HG02981 (cell line): ENCODE data around the gene CCDC7.

Experiments used
- ATAC-seq: cut with Tn5 transposase; IDR thresholded peaks from one replicate; pipeline ENCODE4 v1.9.1; 2021; ENCODE audit warnings: mild to moderate bottlenecking, moderate library complexity; ENCODE audit not compliant: unreplicated experiment

Gene CCDC7

DNA sequence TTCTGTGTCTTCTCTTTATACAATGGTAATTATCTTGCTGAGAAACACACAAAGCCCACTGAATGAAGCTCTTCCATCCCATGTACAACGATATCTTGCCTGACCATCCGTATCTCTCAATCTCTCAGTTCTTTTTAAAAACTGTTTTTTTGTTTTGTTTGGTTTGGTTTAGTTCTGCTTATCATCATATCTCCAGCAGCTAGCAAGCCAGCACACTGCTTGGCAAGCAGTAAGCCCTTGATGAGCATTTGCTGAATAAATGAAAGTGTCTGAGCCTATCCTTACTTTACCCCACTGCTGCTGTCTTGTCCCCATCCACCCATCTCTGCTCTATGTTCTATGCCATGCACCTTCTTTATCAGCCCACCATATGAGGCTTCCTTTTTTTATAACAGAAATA, 477.9 kb downstream of the CCDC7 start:
- ATAC-seq, result no peak
